ENCODE measurements around the gene PMEL.

PMEL gene

DNA sequence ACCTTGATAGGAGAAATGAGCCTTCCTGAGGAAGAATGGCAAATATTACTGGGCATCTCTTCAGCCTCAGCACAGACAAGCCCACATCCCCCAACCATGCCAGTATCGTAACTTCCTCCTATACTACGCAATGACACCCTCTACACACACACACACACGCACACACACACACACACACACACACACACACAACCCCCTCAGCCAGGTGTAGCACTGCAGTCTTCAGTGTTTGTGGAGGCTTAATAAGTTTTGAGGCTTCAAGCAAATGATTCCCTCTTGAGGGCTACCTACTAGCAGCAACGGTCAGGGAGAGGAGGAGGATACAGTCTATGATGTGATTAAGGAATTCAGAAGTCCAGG is 33.3 kb downstream of the PMEL start:
- no peak overlapping the region for H2AK5ac ChIP-seq (ENCODE audit: low read length)
- no peak overlapping the region for H2BK120ac ChIP-seq (ENCODE audit: insufficient read depth, low read length, poor library complexity)
- no peak overlapping the region for H3K27ac ChIP-seq (ENCODE audit: low read depth, low read length)
- H2BK12ac ChIP-seq (ENCODE audit: low read length) = no peak overlapping the region
- peak overlapping the region; percentile 89 for H3K4me3 ChIP-seq (ENCODE audit: low read depth, low read length)
- H3K23ac ChIP-seq (ENCODE audit: low read length) = no peak overlapping the region
- H3K4ac ChIP-seq (ENCODE audit: low read depth, low read length) = no peak overlapping the region
- H3K18ac ChIP-seq (ENCODE audit: low read length) = no peak overlapping the region
- peak overlapping the region; percentile 95 for H3K4me2 ChIP-seq (ENCODE audit: low read length)
- H2BK5ac ChIP-seq (ENCODE audit: low read depth, low read length, poor library complexity) = no peak overlapping the region
- no CpG with 5 or more reads among the region's 4 CpGs for WGBS (ENCODE audit: extremely low coverage, insufficient coverage, insufficient read length)
- peaks cover 13% of the 10 kb centered on the region for H3K79me1 ChIP-seq (ENCODE audit: low read length)
- H3K27me3 ChIP-seq (ENCODE audit: insufficient read depth, low read length) = no peaks in the 10 kb centered on the region
- H3K79me2 ChIP-seq (ENCODE audit: control insufficient read depth, insufficient read depth, low read length, poor library complexity) = peaks cover 4% of the 10 kb centered on the region
- H3K9ac ChIP-seq (ENCODE audit: low read length) = peak overlapping the region; percentile 71
- H3K9me3 ChIP-seq (ENCODE audit: insufficient read depth, low read depth, low read length) = no peaks in the 10 kb centered on the region
- no peak overlapping the region for H4K8ac ChIP-seq (ENCODE audit: low read depth, low read length)
- DNase-seq = no peak
- H2AFZ ChIP-seq (ENCODE audit: insufficient read depth, low read length, poor library complexity) = peak overlapping the region; percentile 55
- H3K4me1 ChIP-seq (ENCODE audit: control insufficient read depth in 1 of 2, insufficient read depth in 2 of 2, low read length in 2 of 2) = peaks cover 14 to 22% of the 10 kb centered on the region in 2 experiments
- peaks cover 2 to 6% of the 10 kb centered on the region in 2 experiments for H3K36me3 ChIP-seq (ENCODE audit: control insufficient read depth in 1 of 2, insufficient read depth in 2 of 2, low read length in 2 of 2)
- no peak overlapping the region for H3K14ac ChIP-seq (ENCODE audit: low read length)
- H4K91ac ChIP-seq (ENCODE audit: low read depth, low read length) = peak overlapping the region; percentile 74
- peak overlapping the region; percentile 67 for H4K12ac ChIP-seq (ENCODE audit: low read depth, low read length)

DNA sequence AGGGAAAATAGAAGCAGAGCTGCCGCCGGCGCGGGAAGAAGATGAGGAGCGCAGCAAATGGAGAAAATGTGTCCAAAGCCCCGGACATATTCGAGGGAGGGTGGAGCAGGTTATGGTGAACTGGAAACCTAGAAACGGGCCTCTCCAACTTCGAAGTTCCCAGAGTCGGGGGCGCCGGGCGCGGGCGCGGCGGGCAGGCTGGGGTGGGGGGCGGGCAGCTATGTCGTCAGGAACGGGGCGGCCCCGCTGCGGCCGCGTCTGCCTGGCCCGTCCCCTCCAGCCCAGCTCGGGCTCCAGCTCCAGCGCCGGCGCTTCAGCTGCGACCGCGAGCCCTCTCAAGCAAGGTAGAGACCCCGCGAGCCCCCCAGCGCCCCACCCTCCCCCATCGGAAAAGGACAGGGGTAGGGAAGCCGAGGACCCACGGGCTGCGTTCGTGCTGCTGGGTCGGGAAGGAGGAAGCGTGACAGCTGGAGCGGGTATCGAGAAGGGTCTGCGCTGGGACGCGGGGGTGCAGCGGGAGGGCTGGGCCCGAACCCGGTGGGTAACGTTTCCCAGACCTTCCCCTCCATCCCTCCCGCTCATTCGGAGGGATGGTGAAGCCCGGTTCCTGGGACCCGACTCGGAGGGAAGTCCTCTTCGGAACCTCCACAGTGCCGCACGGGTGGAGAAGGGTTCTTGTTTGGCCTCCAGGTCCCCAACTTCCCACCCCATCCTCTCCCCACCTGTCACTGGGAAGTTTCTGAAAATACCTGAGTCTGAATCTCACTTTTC is 33.9 kb downstream of the PMEL start:
- H2BK120ac ChIP-seq (ENCODE audit: insufficient read depth, low read length, poor library complexity) = peak overlapping the region; percentile 79
- H3K4me2 ChIP-seq (ENCODE audit: low read length) = peak overlapping the region; percentile 95
- H3K9ac ChIP-seq (ENCODE audit: low read length) = peak overlapping the region; percentile 71
- peak overlapping the region; percentile 74 for H4K91ac ChIP-seq (ENCODE audit: low read depth, low read length)
- peak overlapping the region; percentile 87 for H2AK5ac ChIP-seq (ENCODE audit: low read length)
- peak overlapping the region; percentile 94 for H3K18ac ChIP-seq (ENCODE audit: low read length)
- peak overlapping the region; percentile 89 for H3K14ac ChIP-seq (ENCODE audit: low read length)
- H2BK5ac ChIP-seq (ENCODE audit: low read depth, low read length, poor library complexity) = peak overlapping the region; percentile 39
- peak overlapping the region; percentile 24 for H3K27ac ChIP-seq (ENCODE audit: low read depth, low read length)
- H3K23ac ChIP-seq (ENCODE audit: low read length) = no peak overlapping the region
- H3K4me1 ChIP-seq (ENCODE audit: control insufficient read depth in 1 of 2, insufficient read depth in 2 of 2, low read length in 2 of 2) = peaks cover 14 to 22% of the 10 kb centered on the region in 2 experiments
- no CpG with 5 or more reads among the region's 60 CpGs for WGBS (ENCODE audit: extremely low coverage, insufficient coverage, insufficient read length)
- DNase-seq = peak in 1 of 2 donors; percentile 7
- no peaks in the 10 kb centered on the region for H3K27me3 ChIP-seq (ENCODE audit: insufficient read depth, low read length)
- peaks cover 2% of the 10 kb centered on the region in 2 experiments for H3K36me3 ChIP-seq (ENCODE audit: control insufficient read depth in 1 of 2, insufficient read depth in 2 of 2, low read length in 2 of 2)
- peaks cover 8% of the 10 kb centered on the region for H3K79me2 ChIP-seq (ENCODE audit: control insufficient read depth, insufficient read depth, low read length, poor library complexity)
- H2BK12ac ChIP-seq (ENCODE audit: low read length) = peak overlapping the region; percentile 59
- peaks cover 18% of the 10 kb centered on the region for H3K79me1 ChIP-seq (ENCODE audit: low read length)
- no peaks in the 10 kb centered on the region for H3K9me3 ChIP-seq (ENCODE audit: insufficient read depth, low read depth, low read length)
- peak overlapping the region; percentile 82 for H4K8ac ChIP-seq (ENCODE audit: low read depth, low read length)
- H3K4ac ChIP-seq (ENCODE audit: low read depth, low read length) = peak overlapping the region; percentile 56
- H2AFZ ChIP-seq (ENCODE audit: insufficient read depth, low read length, poor library complexity) = peak overlapping the region; percentile 92
- peak overlapping the region; percentile 89 for H3K4me3 ChIP-seq (ENCODE audit: low read depth, low read length)
- H4K12ac ChIP-seq (ENCODE audit: low read depth, low read length) = peak overlapping the region; percentile 82

DNA sequence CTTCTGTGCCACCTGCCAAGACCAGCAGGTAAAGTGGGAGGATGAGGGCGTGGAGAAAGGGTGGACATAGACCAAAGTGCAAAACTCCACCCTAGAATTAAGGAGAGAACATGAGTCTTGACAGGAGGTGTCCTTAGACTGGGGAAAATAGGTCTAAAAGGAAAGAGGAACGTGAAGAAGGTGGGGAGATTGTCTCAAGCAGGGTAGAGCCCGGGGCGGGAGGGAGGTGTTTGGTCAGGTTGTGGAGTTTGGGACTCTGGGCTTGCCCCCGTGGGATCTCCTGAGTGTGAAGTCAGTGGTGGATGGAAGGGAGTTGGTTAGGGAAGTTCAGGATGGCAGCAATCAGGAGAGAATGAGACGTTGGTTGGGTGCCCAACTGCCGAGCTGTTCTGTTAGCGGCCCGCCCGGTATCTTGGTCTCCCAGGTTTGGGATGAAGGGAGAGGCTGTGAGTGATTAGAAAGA is 34.5 kb downstream of the PMEL start:
- H3K18ac ChIP-seq (ENCODE audit: low read length) = peak overlapping the region; percentile 60
- peaks cover 14% of the 10 kb centered on the region for H3K79me2 ChIP-seq (ENCODE audit: control insufficient read depth, insufficient read depth, low read length, poor library complexity)
- peak overlapping the region; percentile 73 for H4K91ac ChIP-seq (ENCODE audit: low read depth, low read length)
- peaks cover 14 to 22% of the 10 kb centered on the region in 2 experiments for H3K4me1 ChIP-seq (ENCODE audit: control insufficient read depth in 1 of 2, insufficient read depth in 2 of 2, low read length in 2 of 2)
- peak overlapping the region; percentile 69 for H2BK12ac ChIP-seq (ENCODE audit: low read length)
- H3K9ac ChIP-seq (ENCODE audit: low read length) = peak overlapping the region; percentile 60
- H3K4ac ChIP-seq (ENCODE audit: low read depth, low read length) = peak overlapping the region; percentile 56
- DNase-seq = no peak
- H2AFZ ChIP-seq (ENCODE audit: insufficient read depth, low read length, poor library complexity) = peak overlapping the region; percentile 92
- H3K9me3 ChIP-seq (ENCODE audit: insufficient read depth, low read depth, low read length) = no peaks in the 10 kb centered on the region
- H2AK5ac ChIP-seq (ENCODE audit: low read length) = peak overlapping the region; percentile 87
- H3K79me1 ChIP-seq (ENCODE audit: low read length) = peaks cover 23% of the 10 kb centered on the region
- peak overlapping the region; percentile 82 for H3K14ac ChIP-seq (ENCODE audit: low read length)
- peak overlapping the region; percentile 63 for H3K4me3 ChIP-seq (ENCODE audit: low read depth, low read length)
- H3K23ac ChIP-seq (ENCODE audit: low read length) = no peak overlapping the region
- peak overlapping the region; percentile 82 for H4K8ac ChIP-seq (ENCODE audit: low read depth, low read length)
- H4K12ac ChIP-seq (ENCODE audit: low read depth, low read length) = peak overlapping the region; percentile 82
- H3K4me2 ChIP-seq (ENCODE audit: low read length) = peak overlapping the region; percentile 95
- no CpG with 5 or more reads among the region's 10 CpGs for WGBS (ENCODE audit: extremely low coverage, insufficient coverage, insufficient read length)
- peak overlapping the region; percentile 79 for H2BK120ac ChIP-seq (ENCODE audit: insufficient read depth, low read length, poor library complexity)
- H3K27ac ChIP-seq (ENCODE audit: low read depth, low read length) = peak overlapping the region; percentile 24
- H2BK5ac ChIP-seq (ENCODE audit: low read depth, low read length, poor library complexity) = peak overlapping the region; percentile 39
- H3K27me3 ChIP-seq (ENCODE audit: insufficient read depth, low read length) = no peaks in the 10 kb centered on the region
- no peaks in the 10 kb centered on the region for H3K36me3 ChIP-seq (ENCODE audit: control insufficient read depth in 1 of 2, insufficient read depth in 2 of 2, low read length in 2 of 2)

DNA sequence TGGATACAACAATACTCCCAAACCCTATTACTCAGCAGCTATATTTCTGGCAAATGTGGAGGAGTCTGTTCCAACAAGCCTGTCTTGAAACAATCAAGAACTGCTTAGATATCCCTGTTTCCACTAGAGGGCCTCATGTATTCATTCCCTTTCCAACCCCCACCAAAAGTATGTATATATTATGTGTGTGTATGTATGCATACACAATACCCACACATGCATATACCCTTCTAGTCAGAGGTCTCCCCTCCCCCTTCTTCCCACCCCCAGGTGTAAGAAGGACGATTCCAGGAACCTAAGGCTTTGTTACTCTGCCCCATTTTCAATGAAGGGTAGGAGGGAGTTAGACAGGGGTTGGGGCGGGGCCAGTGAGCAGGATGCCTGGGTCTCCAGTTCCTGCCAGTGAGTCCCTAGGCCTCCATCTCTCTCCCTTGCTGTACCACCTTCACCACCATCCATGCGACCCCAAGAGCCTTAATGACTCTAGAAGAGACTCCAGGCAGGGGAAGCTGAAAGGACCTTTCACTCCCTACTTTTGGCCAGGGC is 35.0 kb downstream of the PMEL start, which contains the start of gene DGKA:
DGKA (plus strand) TSS at position 392 of the 546 bp plus-strand sequence. CDS start 5,342 bp downstream, outside the sequence.
- H2AK5ac ChIP-seq (ENCODE audit: low read length) = peak within 1 kb of the TSS; percentile 87
- peak within 1 kb of the TSS; percentile 82 for H4K12ac ChIP-seq (ENCODE audit: low read depth, low read length)
- H2BK12ac ChIP-seq (ENCODE audit: low read length) = peak within 1 kb of the TSS; percentile 69
- H3K14ac ChIP-seq (ENCODE audit: low read length) = peak within 1 kb of the TSS; percentile 82
- peak within 1 kb of the TSS; percentile 79 for H2BK120ac ChIP-seq (ENCODE audit: insufficient read depth, low read length, poor library complexity)
- no peaks in the 10 kb centered on the region for H3K9me3 ChIP-seq (ENCODE audit: insufficient read depth, low read depth, low read length)
- no peak within 1 kb of the TSS for H3K23ac ChIP-seq (ENCODE audit: low read length)
- peak within 1 kb of the TSS; percentile 39 for H2BK5ac ChIP-seq (ENCODE audit: low read depth, low read length, poor library complexity)
- H2AFZ ChIP-seq (ENCODE audit: insufficient read depth, low read length, poor library complexity) = peak within 1 kb of the TSS; percentile 92
- DNase-seq = peak in 1 of 2 donors; percentile 70
- H3K4me3 ChIP-seq (ENCODE audit: low read depth, low read length) = peak within 1 kb of the TSS; percentile 89
- H3K18ac ChIP-seq (ENCODE audit: low read length) = peak within 1 kb of the TSS; percentile 60
- H3K79me1 ChIP-seq (ENCODE audit: low read length) = peaks cover 23% of the 10 kb centered on the region
- peaks cover 17 to 22% of the 10 kb centered on the region in 2 experiments for H3K4me1 ChIP-seq (ENCODE audit: control insufficient read depth in 1 of 2, insufficient read depth in 2 of 2, low read length in 2 of 2)
- WGBS (ENCODE audit: extremely low coverage, insufficient coverage, insufficient read length) = no CpG with 5 or more reads among the region's 3 CpGs
- peak within 1 kb of the TSS; percentile 60 for H3K9ac ChIP-seq (ENCODE audit: low read length)
- H3K79me2 ChIP-seq (ENCODE audit: control insufficient read depth, insufficient read depth, low read length, poor library complexity) = peaks cover 17% of the 10 kb centered on the region
- H4K8ac ChIP-seq (ENCODE audit: low read depth, low read length) = peak within 1 kb of the TSS; percentile 82
- H3K4me2 ChIP-seq (ENCODE audit: low read length) = peak within 1 kb of the TSS; percentile 95
- H4K91ac ChIP-seq (ENCODE audit: low read depth, low read length) = peak within 1 kb of the TSS; percentile 73
- H3K27me3 ChIP-seq (ENCODE audit: insufficient read depth, low read length) = no peaks in the 10 kb centered on the region
- peak within 1 kb of the TSS; percentile 56 for H3K4ac ChIP-seq (ENCODE audit: low read depth, low read length)
- H3K27ac ChIP-seq (ENCODE audit: low read depth, low read length) = peak within 1 kb of the TSS; percentile 24
- no peaks in the 10 kb centered on the region for H3K36me3 ChIP-seq (ENCODE audit: control insufficient read depth in 1 of 2, insufficient read depth in 2 of 2, low read length in 2 of 2)

Data from trophoblast cell (in vitro differentiated cells and primary cell).